Neutrophil (primary cell): ENCODE data around the gene ZNF490.

ENCODE experiments used
- H3K27ac ChIP-seq: fragments of 200-600 bp; sonication (generic); 2 replicates; pipeline ENCODE4 v1.5.1; 2016; ENCODE audit warnings: mild to moderate bottlenecking, moderate library complexity
- H3K27me3 ChIP-seq: fragments of 200-600 bp; sonication (generic); 2 replicates; pipeline ENCODE4 v1.6.0; 2016; ENCODE audit warnings: mild to moderate bottlenecking
- H3K36me3 ChIP-seq: fragments of 200-600 bp; sonication (generic); 2 replicates; pipeline ENCODE4 v1.5.1; 2017
- H3K4me1 ChIP-seq, 2 experiments: fragments of 200-600 bp in 1 of 2; sonication (generic) in 1 of 2; 1 replicate in 1 of 2; 2 replicates in 1 of 2; pipeline versions ENCODE4 v1.5.1 to v1.6.1; 2013 to 2016; ENCODE audit warnings: low read depth in 1 of 2, low read length in 1 of 2, mild to moderate bottlenecking in 1 of 2, moderate library complexity in 1 of 2; ENCODE audit not compliant: control insufficient read depth in 1 of 2, insufficient read depth in 1 of 2
- H3K4me3 ChIP-seq, 2 experiments: fragments of 200-600 bp in 1 of 2; sonication (generic) in 1 of 2; 1 replicate in 1 of 2; 2 replicates in 1 of 2; pipeline ENCODE4 v1.5.1; 2013 to 2016; ENCODE audit warnings: low read depth in 1 of 2, low read length in 1 of 2, mild to moderate bottlenecking in 1 of 2, moderate library complexity in 1 of 2
- H3K9me3 ChIP-seq: fragments of 200-600 bp; sonication (generic); 2 replicates; pipeline ENCODE4 v1.5.1; 2016
- TF ChIP-seq, protein P1 (sequence below): fragments of 200-600 bp; sonication (generic); IDR thresholded peaks from 2 replicates; pipeline ENCODE4 v1.5.1; 2016; ENCODE audit warnings: antibody characterized with exemption

The ZNF490 gene

DNA sequence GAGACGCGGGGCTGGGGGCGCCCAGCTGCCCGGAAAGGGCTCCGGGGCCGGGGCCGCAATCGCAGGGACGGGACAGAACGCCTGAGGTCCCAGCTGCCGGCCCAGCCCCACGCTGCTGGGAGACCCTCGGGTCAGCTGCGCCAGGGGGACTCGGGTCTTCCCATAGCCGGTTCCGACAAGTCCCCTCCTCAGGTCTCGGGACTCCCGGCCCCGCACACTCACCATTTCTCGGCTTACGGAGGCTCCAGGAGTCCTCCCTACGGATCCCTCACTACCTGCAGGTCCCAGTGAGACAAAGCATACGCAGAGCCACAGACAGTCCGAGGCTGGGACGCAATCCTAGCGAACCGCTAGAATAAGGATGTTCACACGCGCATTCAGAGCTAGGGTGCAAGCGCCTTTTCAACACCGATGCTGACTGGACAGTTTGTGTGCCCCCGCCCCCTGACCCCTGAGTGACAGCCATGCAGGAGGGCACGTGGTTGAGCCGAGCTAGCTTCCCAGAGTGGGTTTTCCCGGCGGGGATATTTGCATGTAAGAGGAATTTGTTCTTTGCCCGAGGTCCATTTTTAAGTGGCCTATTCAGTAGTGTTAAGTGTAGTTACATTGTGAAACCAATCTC lies 13.6 kb downstream of the ZNF490 start:
- TF ChIP-seq, protein P1, sequence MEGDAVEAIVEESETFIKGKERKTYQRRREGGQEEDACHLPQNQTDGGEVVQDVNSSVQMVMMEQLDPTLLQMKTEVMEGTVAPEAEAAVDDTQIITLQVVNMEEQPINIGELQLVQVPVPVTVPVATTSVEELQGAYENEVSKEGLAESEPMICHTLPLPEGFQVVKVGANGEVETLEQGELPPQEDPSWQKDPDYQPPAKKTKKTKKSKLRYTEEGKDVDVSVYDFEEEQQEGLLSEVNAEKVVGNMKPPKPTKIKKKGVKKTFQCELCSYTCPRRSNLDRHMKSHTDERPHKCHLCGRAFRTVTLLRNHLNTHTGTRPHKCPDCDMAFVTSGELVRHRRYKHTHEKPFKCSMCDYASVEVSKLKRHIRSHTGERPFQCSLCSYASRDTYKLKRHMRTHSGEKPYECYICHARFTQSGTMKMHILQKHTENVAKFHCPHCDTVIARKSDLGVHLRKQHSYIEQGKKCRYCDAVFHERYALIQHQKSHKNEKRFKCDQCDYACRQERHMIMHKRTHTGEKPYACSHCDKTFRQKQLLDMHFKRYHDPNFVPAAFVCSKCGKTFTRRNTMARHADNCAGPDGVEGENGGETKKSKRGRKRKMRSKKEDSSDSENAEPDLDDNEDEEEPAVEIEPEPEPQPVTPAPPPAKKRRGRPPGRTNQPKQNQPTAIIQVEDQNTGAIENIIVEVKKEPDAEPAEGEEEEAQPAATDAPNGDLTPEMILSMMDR: no peak
- Histone ChIP-seq H3K36me3 (peaks cover 16% of the 10 kb centered on the region), H3K27ac (no peak overlapping the region), H3K4me1 (no peaks in the 10 kb centered on the region), H3K27me3 (no peaks in the 10 kb centered on the region), H3K4me3 (no peak overlapping the region), H3K9me3 (no peaks in the 10 kb centered on the region)

DNA sequence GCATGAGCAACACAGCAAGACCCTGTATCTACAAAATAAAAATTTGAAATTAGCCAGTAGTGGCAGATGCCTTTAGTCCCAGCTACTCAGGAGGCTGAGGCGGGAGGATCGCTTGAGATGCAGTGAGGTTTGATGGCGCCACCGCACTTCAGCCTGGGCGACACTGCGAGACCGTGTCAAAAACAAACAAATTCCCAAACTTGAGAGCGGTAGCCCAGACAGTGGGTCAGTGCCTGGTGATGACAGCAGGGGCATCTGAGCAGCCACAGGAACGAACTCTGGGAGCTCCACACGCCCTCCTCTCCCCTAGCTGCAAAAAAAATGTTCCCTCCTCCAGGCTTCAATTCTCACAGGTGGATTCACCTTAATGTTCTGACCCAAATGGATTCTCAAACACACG lies 14.1 kb downstream of the ZNF490 start:
- Histone ChIP-seq H3K4me1 (no peaks in the 10 kb centered on the region), H3K9me3 (no peaks in the 10 kb centered on the region), H3K4me3 (no peak overlapping the region), H3K27me3 (no peaks in the 10 kb centered on the region), H3K27ac (no peak overlapping the region), H3K36me3 (peaks cover 18% of the 10 kb centered on the region)
- TF ChIP-seq, protein P1: no peak

DNA sequence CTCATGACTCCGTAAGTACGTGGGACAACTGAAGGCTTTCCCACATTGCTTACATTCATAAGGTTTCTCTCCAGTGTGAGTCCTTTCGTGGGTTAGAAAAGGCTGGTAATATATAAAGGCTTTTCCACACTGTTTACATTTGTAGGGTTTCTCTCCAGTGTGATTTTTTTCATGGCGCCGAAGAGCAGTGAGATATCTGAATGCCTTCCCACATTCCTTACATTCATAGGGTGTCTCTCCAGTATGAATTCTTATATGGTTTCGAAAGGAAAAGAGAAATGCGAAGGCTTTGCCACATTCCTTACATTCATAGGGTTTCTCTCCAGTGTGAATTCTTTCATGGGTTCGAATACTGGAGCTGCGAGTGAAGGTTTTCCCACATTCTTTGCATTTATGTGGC lies 29.5 kb downstream of the ZNF490 start:
- H3K9me3 ChIP-seq: peaks cover 18% of the 10 kb centered on the region
- no peaks in the 10 kb centered on the region for H3K27me3 ChIP-seq
- peaks cover 29% of the 10 kb centered on the region for H3K36me3 ChIP-seq
- no peak overlapping the region for H3K4me3 ChIP-seq
- TF ChIP-seq, protein P1: no peak
- no peak overlapping the region for H3K27ac ChIP-seq
- no peaks in the 10 kb centered on the region for H3K4me1 ChIP-seq

DNA sequence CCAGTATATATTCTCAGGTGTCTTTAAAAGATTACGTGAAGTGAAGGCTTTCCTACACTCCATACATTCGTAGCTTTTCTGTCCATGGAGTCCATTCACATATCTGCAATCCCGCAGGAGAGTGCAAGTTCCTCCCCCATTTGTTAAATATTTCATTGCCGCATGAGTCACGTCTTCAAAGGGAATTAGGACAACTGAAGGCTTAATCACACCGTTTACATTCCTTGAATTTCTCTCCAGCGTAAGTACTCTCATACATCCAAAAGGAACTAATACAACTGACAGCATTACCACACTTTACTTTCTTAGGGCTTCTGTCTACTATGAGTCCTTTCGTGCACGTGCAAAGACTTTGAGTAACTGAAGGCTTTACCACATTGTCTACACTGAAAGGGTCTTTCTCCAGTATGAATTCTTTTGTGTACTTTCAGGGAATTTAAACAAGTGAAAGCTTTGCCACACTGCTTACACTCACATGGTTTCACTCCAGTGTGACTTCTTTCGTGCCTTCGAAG lies 30.4 kb downstream of the ZNF490 start:
- H3K4me1 ChIP-seq: no peaks in the 10 kb centered on the region
- peaks cover 29% of the 10 kb centered on the region for H3K36me3 ChIP-seq
- peaks cover 18% of the 10 kb centered on the region for H3K9me3 ChIP-seq
- H3K4me3 ChIP-seq: no peak overlapping the region
- TF ChIP-seq, protein P1: no peak
- no peaks in the 10 kb centered on the region for H3K27me3 ChIP-seq
- no peak overlapping the region for H3K27ac ChIP-seq

DNA sequence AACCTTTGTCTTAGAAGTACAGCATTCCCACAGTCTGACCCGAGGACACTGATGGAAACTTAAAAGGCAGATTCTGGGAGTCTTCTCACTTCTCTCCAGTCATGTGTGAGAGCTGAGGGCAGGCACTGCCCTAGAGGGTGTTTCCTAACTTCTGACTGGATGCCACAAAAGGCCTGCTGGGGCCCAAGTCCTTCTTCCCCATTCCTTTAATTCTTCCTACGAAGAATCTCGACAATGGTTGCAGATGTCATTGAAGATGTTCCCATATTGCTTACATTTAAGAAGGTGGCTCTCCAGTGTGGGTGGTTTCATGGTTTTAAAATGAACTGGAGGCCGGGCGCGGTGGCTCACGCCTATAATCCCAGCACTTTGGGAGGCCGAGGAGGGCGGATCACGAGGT lies 32.0 kb downstream of the ZNF490 start:
- H3K4me1 ChIP-seq: no peaks in the 10 kb centered on the region
- no peaks in the 10 kb centered on the region for H3K27me3 ChIP-seq

More for the DNA sequence above, 32.0 kb downstream of the ZNF490 start:
- TF ChIP-seq, protein P1: no peak
- Histone ChIP-seq H3K27ac (no peak overlapping the region), H3K4me3 (no peak overlapping the region), H3K36me3 (peaks cover 29% of the 10 kb centered on the region), H3K9me3 (peaks cover 18% of the 10 kb centered on the region)
